Loucy (cell line): Measurements from ENCODE around the gene ATP2A2.

Experiments used
- H2AFZ ChIP-seq: fragments of 200-600 bp; sonication (generic); 2 replicates; pipeline ENCODE4 v1.6.0; 2016; ENCODE audit warnings: antibody characterized with exemption, mild to moderate bottlenecking, low read length, moderate library complexity
- H3F3A ChIP-seq: fragments of 200-600 bp; 2 replicates; pipeline ENCODE4 v1.6.0; 2016; ENCODE audit warnings: antibody characterized with exemption, low read depth, mild to moderate bottlenecking
- H3K27me3 ChIP-seq: fragments of 200-600 bp; sonication (generic); 2 replicates; pipeline ENCODE4 v1.6.1; 2014; ENCODE audit warnings: low read length, mild to moderate bottlenecking; ENCODE audit not compliant: insufficient read depth, poor library complexity, severe bottlenecking
- H3K36me3 ChIP-seq: fragments of 200-600 bp; sonication (generic); 2 replicates; pipeline ENCODE4 v1.6.1; 2016; ENCODE audit warnings: low read length; ENCODE audit not compliant: insufficient read depth
- H3K4me1 ChIP-seq: fragments of 200-600 bp; sonication (generic); 2 replicates; pipeline ENCODE4 v1.5.1; 2014; ENCODE audit warnings: low read length, mild to moderate bottlenecking; ENCODE audit not compliant: insufficient read depth, poor library complexity, severe bottlenecking
- H3K4me2 ChIP-seq: fragments of 200-600 bp; sonication (generic); 2 replicates; pipeline ENCODE4 v1.6.0; 2014; ENCODE audit warnings: antibody characterized with exemption, low read length, low read depth, mild to moderate bottlenecking; ENCODE audit not compliant: poor library complexity, severe bottlenecking
- H3K4me3 ChIP-seq: fragments of 200-600 bp; sonication (generic); 2 replicates; pipeline ENCODE4 v1.5.1; 2014; ENCODE audit warnings: low read length, mild to moderate bottlenecking, mixed read lengths; ENCODE audit not compliant: poor library complexity, severe bottlenecking
- H3K79me2 ChIP-seq: fragments of 200-600 bp; sonication (generic); 2 replicates; pipeline ENCODE4 v1.6.1; 2014; ENCODE audit warnings: low read length; ENCODE audit not compliant: insufficient read depth
- H3K9ac ChIP-seq: fragments of 200-600 bp; sonication (generic); 2 replicates; pipeline ENCODE4 v1.6.0; 2014; ENCODE audit warnings: mild to moderate bottlenecking, low read depth, low read length, moderate library complexity; ENCODE audit not compliant: poor library complexity, severe bottlenecking
- H3K9me2 ChIP-seq: fragments of 200-600 bp; sonication (generic); replicated peaks from 2 replicates; pipeline ENCODE4 v1.6.1; 2016; ENCODE audit warnings: low read depth, low read length, mixed read lengths
- H3K9me3 ChIP-seq: fragments of 200-600 bp; sonication (generic); 2 replicates; pipeline ENCODE4 v1.6.1; 2014; ENCODE audit warnings: mild to moderate bottlenecking, antibody characterized with exemption, low read length, low read depth; ENCODE audit not compliant: insufficient read depth
- H4K20me1 ChIP-seq: fragments of 200-600 bp; sonication (generic); 2 replicates; pipeline ENCODE4 v1.6.0; 2014; ENCODE audit warnings: antibody characterized with exemption, low read length, mild to moderate bottlenecking; ENCODE audit not compliant: insufficient read depth, poor library complexity, severe bottlenecking
- CTCF ChIP-seq: fragments of 200-600 bp; sonication (generic); conservative IDR thresholded peaks from 2 replicates; pipeline ENCODE4 v1.5.1; 2014; ENCODE audit warnings: mild to moderate bottlenecking, antibody characterized with exemption, low read length
- EZH2phosphoT487 ChIP-seq: fragments of 200-600 bp; IDR thresholded peaks from 2 replicates; pipeline ENCODE4 v1.6.1; 2018; ENCODE audit warnings: antibody characterized with exemption, mild to moderate bottlenecking, moderate library complexity, borderline replicate concordance

Gene ATP2A2

GRCh38 chr12:110342157-110342556 lies 61.1 kb downstream of the ATP2A2 start:
- H4K20me1 ChIP-seq, result no peaks in the 10 kb centered on the region
- no peak overlapping the region for H2AFZ ChIP-seq
- no peak overlapping the region for H3K9ac ChIP-seq
- H3K9me3 ChIP-seq, result no peaks in the 10 kb centered on the region
- no peaks in the 10 kb centered on the region for H3K4me1 ChIP-seq
- peaks cover 99% of the 10 kb centered on the region for H3K36me3 ChIP-seq
- no peaks in the 10 kb centered on the region for H3K27me3 ChIP-seq
- H3K4me2 ChIP-seq, result no peak overlapping the region
- no peak overlapping the region for H3K4me3 ChIP-seq
- H3F3A ChIP-seq, result no peaks in the 10 kb centered on the region
- no peak for TF ChIP-seq EZH2phosphoT487
- no peaks in the 10 kb centered on the region for H3K79me2 ChIP-seq
- no peaks in the 10 kb centered on the region for H3K9me2 ChIP-seq

GRCh38 chr12:110343114-110343513 lies 62.1 kb downstream of the ATP2A2 start:
- TF ChIP-seq EZH2phosphoT487, result no peak
- no peak for TF ChIP-seq CTCF
- Histone ChIP-seq H3K79me2 (no peaks in the 10 kb centered on the region), H2AFZ (no peak overlapping the region), H3K9me3 (no peaks in the 10 kb centered on the region), H4K20me1 (no peaks in the 10 kb centered on the region), H3F3A (no peaks in the 10 kb centered on the region), H3K9me2 (no peaks in the 10 kb centered on the region), H3K36me3 (peaks cover 99% of the 10 kb centered on the region), H3K27me3 (no peaks in the 10 kb centered on the region), H3K9ac (no peak overlapping the region), H3K4me3 (no peak overlapping the region), H3K4me1 (no peaks in the 10 kb centered on the region), H3K4me2 (no peak overlapping the region)

GRCh38 chr12:110343736-110344555 lies 62.9 kb downstream of the ATP2A2 start:
- Histone ChIP-seq H3K4me2 (no peak overlapping the region), H3K79me2 (no peaks in the 10 kb centered on the region), H3K4me3 (no peak overlapping the region), H3K9me3 (no peaks in the 10 kb centered on the region), H3K4me1 (no peaks in the 10 kb centered on the region), H3K27me3 (no peaks in the 10 kb centered on the region), H3K9ac (no peak overlapping the region), H3F3A (no peaks in the 10 kb centered on the region), H2AFZ (no peak overlapping the region), H3K36me3 (peaks cover 99% of the 10 kb centered on the region), H3K9me2 (no peaks in the 10 kb centered on the region), H4K20me1 (no peaks in the 10 kb centered on the region)
- TF ChIP-seq EZH2phosphoT487 (no peak), CTCF (no peak)

- Histone ChIP-seq H2AFZ (no peak overlapping the region), H3K4me3 (no peak overlapping the region), H3K9ac (no peak overlapping the region), H4K20me1 (no peaks in the 10 kb centered on the region), H3K27me3 (no peaks in the 10 kb centered on the region), H3K9me2 (no peaks in the 10 kb centered on the region), H3K36me3 (peaks cover 99% of the 10 kb centered on the region), H3K79me2 (no peaks in the 10 kb centered on the region), H3F3A (no peaks in the 10 kb centered on the region), H3K4me2 (no peak overlapping the region), H3K4me1 (no peaks in the 10 kb centered on the region), H3K9me3 (no peaks in the 10 kb centered on the region)
- TF ChIP-seq EZH2phosphoT487 (no peak), CTCF (no peak)
These were observed 63.6 kb downstream of the ATP2A2 start for GRCh38 chr12:110344657-110345056.
